HL-60/S4 treated with phorbol 12-myristate 13-acetate at 8.2 ng/mL for 4 days and 3 days (cell line): Measurements from ENCODE around the gene SLC12A6.

Experiments
- in situ Hi-C: fragments of 300-500 bp; cut with MboI; formaldehyde crosslinking; loops from 2 replicates; pipeline ENCODE4 v1.15.0; 2022; ENCODE audit warnings: low sequenced_read_pairs

The SLC12A6 gene

DNA sequence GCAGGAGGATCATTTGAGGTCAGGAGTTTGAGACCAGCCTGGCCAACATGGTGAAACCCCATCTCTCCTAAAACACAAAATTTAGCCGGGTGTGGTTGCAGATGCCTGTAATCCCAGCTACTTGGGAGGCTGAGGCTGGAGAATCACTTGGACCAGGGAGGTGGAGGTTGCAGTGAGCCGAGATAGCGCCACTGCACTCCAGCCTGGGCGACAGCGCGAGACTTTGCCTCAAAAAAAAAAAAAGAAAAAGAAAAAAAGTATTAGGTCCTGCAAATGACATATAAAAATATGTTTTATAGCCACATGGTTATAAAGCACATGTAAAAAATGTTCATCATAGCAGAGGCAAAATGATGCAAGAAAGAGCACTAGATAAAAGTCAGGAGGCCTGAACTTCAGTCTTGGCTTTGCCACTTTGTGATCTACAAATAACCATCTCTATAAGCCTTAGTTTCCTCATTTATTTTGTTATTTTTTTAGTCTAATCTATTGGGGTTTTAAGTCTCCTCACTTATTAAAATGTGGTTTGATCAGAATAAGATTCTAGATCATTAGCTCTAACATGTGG, 4.9 kb downstream of the SLC12A6 start:
- in situ Hi-C loops: no loop called here

DNA sequence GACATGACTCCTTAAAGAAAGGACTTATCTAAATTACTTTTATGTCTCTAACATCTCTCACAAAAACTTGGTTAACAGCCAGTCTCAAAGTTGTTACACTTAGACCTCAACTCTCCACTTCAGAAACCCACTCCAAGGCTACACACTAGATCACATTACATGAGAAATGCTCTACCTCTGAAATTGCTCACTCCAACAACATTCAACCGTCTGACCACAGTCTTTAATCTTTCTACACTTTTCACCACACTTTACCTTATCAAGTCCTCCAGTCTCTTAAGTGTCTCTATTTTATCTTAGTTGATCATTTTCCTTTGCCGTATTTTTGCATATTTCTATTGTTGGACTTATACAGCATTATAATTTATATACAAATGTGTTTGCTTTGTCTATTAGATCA, 5.8 kb downstream of the SLC12A6 start:
- in situ Hi-C loops: no loop called here

DNA sequence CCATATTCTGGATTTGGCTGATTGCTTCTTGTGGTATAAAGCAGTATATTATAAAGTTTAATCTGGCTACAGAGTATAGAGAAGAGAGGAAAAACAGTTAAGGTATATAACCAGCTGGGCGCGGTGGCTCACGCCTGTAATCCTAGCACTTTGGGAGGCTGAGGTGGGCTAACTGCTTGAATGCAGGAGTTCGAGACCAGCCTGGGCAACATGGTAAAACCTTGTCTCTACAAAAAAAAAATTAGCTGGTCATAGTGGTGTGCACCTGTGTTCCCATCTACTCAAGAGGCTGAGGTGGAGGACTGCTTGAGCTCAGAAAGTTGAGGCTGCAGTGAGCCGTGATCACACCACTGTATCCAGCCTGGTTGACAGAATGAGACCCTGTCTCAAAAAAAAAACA, 7.3 kb downstream of the SLC12A6 start:
- in situ Hi-C loops: no loop called here

DNA sequence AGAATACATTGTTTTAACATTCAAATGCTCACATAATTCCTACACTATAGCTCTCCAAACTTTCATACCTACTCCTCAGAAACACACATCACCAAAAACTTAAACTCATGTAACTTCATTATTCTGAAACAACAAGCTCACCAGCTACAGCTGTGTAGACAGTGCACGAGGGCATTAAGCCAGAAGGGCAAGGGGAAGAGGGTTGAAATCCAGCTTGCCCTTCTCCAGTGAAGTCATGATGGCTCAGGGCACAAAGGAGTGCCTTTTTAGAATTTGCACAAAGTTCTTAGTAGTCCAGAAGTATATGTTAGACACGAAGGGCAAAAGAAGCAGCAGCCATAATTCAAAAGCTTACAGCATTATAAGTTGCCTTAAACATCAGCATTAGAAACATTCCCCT, 8.6 kb downstream of the SLC12A6 start:
- in situ Hi-C loops: no loop called here

DNA sequence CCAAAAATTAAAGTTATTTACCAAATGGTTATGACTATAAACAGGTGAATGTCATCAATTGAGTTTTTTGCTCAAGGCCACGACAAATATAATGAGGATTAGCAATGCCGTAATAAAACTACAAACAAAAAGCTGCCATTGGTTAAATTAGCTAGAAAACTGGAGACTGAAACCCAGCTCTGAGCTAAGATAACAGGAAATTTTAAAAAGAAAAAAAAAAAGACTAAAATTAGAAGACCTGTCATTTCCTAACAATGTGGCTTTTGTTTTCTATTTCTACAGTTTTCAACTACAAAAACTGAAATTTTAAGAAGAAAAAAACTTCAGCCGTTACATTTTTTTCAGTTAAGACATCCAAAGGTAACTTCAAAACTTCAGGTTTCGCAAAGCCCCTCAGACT, 9.7 kb downstream of the SLC12A6 start:
- in situ Hi-C loops: no loop called here

DNA sequence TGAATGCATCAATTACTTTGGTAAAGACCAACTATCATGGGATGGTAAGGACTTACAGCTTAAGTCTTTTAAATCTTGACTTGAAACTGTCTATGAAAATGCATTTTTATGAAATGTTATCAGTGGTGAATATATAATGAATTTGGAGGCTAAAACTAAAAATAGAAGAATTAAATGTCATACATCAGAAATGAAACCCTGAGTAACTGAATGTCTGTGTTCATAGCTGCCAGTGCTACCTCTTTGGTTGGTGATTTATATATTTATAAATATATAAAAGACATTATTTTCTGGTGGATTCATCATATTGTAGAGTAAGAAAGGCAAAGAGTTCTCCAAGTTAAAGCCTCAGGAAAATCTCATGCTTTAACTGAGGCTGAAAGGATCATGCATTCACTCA, 12.2 kb downstream of the SLC12A6 start:
- in situ Hi-C loops: no loop called here

DNA sequence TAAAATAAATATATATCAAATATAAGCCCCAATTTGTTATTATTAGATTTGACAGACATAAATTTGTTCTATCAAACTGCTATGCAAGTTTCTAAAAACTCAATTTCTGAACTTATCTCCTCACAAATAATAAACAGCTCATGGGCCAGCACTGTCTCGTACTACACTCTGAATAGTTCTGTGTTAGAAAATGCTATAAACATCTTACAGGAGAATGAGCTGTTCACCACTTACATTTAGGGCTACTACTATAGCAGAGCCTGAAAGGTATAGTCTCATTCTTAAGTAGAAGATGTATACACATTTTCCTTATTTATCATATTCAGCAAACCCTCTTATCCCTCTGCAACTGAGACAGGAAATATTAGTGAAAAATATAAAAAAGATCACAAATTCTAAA, 12.6 kb downstream of the SLC12A6 start:
- in situ Hi-C loops: no loop called here

DNA sequence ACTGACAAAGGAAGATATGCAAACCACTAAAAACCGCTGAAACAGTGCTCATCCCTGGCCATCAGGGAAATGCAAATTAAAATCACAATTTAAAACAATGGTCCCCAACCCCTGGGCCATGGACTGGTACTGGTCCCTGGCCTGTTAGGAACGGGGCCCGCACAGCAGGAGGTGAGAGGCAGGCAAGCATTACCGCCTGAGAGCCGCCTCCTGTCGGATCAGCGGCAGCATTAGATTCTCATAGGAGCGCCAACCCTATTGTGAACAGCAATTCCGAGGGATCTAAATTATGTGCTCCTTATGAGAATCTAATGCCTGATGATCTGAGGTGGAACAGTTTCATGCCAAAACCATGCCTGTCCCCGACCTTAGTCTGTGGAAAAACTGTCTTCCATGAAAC, 14.4 kb downstream of the SLC12A6 start:
- in situ Hi-C loops: no loop called here

DNA sequence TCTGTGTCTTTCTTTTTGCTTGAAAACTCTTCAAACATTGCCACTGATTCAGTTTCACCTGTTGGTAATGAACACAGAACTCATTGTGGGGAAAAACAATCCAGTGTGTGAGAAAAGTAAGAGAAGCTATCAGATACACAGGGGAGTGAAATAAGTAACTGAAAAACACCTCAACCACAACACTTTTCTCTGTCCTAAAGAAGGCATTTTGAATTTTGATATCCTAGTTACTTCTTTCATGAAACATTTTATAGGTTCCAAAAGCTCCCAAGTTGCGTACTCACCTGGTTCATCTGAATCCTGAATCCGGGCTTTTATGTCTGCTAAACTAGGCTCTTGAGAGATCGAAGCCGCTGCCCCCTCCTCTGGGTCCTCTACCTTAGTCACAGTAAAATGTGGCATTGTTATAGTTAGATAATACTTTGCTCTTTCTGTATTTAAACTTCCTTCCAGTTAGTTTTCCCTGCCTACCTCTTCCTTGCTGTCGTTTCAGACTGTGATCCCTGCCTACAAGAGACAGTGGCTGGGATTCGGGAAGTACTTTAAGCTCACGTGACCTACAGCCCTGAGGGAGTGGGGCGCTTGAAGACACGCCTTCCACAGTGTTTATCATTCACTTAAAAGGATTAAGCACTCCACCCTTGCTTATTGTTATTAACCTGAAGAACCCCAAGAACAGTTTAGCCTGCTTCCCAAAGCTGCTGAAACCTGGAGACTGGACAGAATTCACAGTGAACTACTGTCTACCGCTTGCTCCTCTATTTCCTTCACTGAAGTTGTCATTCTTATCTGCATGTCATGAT, 19.1 kb downstream of the SLC12A6 start:
- in situ Hi-C loops: no loop called here

DNA sequence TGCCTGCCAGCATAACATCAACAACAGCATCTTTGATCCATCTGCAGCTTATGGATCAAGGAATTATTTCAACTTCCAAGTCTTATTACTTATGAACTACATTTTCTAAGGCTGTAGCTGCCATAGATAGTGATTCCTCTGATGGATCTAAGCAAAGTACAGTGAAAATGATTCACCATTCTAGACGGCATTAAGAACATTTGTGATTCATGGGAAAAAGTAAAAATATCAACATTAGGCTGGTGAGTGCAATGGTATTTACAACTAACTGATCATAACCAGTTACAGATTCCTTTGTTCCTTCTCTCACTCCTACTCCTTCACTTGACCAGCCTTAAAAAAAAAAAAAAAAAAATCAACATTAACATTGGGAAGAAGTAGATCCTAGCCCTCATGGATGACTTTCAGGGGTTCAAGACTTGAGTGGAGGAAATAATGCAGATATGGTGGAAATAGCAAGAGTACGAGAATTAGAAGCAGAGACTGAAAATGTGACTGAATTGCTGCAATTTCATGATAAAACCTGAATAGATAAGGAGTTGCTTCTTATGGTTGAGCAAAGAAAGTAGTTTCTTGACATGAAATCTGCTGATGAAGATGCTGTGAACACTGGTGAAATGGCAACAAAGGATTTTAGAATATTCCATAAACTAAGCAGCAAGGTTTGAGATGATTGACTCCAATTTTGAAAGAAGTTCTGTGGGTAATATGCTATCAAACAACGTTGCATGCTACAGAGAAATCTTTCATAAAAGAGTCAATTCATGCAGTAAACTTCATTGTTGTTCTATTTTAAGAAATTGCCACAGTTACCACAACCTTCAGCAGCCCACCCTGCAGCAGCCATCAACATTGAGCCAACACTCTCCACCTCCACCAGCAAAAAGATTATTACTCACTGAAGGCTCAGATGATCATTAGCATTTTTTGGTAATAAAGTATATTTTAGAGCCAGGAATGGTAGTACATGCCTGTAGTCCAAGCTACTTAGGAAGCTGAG, 22.8 kb downstream of the SLC12A6 start:
- in situ Hi-C loops: no loop called here

DNA sequence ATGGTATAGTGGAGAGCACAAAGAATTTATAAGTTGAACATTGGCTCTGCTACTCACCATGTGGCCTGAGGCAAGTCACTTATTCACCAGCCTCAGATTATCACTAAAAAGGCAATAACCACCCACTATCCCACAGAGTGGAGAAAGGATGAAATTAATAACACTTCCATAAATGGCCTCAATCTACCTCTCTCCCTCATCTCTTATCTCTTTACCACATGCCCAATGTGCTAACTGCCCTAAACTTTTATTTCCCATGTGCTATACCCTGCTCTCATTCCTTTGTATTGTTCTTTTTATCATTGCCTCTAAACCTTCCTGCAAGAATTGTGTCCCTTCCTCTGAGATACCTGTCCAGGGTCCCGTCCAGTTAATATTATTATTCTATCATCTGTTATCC, 26.0 kb downstream of the SLC12A6 start:
- in situ Hi-C loops: no loop called here

DNA sequence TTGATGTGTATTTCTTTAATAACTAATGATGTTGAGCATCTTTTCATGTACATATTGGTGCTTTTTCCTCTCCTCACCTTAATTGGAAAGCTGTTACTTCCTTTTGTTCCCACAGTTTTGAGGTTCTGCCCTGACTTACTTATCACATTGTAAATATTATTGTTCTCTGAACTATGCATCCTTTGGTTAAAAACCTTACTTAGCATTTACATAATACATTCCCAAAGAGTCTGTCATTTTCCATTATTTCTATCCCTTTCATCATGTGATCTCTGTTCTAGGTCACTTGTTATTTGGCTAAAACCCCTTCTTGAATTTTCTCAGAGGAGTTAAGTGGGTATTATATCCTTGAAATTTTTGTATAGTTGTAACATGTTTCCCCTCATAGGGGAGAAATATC, 33.0 kb downstream of the SLC12A6 start:
- in situ Hi-C loops: no loop called here

DNA sequence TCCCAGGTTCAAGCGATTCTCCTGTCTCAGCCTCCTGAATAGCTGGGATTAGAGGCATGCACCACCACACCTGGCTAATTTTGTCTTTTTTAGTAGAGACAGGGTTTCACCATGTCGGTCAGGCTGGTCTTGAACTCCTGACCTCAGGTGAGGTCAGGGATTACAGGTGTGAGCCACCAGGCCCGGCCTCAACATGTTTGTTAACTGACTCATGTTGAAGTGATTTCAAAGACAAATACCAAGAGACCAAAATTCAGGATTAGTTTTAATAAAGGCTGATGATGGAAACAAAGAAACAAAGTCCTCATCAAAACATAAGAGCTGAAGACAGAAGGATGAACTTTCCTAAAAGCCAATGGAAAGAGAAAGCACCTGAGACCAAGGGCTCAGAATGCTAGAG, 36.5 kb downstream of the SLC12A6 start:
- in situ Hi-C loops: no loop called here

DNA sequence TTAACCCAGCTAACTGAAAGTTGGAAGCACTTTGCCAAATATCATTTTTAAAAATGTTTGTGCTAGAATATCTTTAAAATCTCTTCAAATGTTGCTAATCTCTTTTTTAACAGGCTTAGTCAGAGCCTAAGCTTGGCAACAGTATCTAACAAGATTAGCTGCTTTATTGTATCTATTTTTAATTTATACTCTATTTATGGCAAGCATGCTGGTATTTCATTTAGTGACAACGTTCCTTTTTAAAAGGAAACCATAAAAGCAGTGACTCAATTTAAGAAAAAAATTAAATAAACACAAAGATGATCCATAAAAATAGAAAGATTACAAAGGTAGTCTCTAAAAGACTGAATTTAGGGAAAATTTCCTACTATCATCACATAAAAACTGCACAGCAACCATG, 40.5 kb downstream of the SLC12A6 start:
- in situ Hi-C loops: no loop called here

DNA sequence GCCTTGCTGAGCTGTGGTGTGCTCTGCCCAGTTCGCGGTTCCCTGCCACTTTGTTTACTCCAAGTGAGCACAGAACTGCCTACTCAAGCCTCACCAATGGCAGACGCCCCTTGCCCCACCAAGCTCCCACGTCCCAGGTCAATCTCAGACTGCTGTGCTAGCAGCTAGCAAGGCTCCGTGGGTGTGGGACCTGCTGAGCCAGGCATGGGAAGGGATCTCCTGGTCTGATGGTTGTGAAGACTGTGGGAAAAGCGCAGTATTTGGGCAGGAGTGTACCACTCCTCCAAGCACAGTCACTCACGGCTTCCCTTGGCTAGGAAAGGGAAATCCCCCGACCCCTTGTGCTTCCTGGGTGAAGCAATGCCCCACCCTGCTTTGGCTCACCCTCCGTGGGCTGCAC, 45.0 kb downstream of the SLC12A6 start:
- in situ Hi-C loops: no loop called here

DNA sequence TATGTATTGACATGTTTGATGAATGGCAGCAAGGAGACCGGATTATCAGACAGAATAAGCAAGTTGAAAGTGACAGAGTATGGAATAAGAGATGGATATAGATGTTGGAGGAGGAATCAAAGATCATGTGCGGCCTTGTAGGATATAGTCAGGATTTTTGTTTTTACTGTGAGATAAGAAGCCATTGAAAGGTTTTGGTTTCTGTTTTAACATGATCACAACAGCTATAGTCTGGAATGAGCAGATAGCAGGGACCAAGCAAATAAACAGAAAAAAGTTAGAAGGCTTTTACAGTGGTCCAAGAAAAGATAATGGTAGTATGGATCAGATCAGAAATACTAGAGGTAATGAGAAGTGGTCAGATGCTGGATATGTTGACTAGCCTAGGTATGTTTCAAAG, 52.6 kb downstream of the SLC12A6 start:
- in situ Hi-C loops: no loop called here

DNA sequence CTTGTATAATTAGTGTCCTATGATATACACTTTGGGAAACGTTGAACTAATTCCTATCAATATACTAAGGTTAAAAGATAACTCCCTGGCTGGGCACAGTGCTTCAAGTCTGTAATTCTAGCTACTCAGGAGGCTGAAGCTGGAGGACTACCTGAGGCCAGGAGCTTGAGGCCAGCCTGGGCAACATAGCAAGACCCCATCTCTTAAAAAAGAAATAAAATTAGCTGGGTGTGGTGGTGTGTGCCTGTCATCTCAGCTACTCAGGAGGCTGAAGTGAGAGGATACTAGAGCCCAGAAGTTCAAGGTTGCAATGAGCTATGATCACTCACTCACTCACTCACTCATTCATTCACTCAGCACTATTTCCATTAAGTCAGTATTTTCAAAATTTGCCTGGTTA, 55.2 kb downstream of the SLC12A6 start:
- in situ Hi-C loops: no loop called here

DNA sequence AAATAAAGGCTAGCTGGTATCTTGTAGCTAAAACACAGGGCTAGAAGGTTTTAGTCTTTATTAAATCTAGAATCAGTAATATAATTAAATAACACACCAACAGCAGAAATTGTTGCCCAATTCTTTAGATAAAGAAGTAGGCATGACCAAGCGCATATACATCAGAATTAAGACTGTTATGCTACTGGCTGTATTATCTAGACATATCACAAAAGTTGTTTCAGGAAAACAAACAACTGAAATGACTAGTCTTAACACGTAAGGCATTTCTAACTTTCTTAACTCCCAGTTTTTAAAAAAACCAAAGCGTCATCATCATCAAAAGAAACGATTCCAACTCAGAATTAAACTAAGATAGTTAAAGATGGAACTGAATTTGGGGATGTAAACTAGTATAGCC, 57.4 kb downstream of the SLC12A6 start:
- in situ Hi-C loops: no loop called here

DNA sequence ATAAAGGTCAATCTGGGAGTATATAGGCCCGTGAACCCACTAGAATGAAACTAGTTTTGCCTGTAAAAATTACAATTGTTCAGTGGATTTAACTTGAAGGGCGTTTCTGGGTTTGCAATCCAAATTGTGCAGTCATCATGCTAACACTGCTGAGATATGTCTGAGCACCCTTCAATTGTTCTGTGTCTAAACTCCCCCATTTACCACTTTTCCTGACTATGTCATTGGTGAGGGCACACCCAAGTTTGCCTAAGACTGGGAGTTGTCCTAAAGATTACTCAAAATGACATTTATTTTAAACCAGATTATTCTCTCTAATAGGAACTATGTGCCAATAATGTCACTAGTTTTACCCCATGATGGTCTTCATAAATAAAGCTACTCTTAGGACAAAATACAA, 58.2 kb downstream of the SLC12A6 start:
- in situ Hi-C loops: no loop called here

DNA sequence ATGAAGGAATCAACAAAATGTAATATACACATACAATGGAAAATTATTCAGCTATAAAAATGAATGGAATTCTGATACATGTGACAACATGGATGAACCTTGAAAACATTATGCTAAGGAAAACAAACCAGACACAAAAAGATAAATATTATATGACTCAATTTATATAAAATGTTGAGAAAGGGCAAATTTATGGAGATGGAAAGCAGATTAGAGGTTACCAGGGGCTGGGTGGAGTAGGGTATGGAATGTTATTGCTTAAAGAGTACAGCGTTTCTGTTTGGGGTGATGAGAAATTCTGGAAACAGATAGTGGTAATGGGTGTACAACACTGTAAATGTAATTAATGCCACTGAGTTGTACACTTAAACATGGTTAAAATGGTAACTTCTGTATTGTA, 61.9 kb downstream of the SLC12A6 start:
- in situ Hi-C loops: no loop called here

DNA sequence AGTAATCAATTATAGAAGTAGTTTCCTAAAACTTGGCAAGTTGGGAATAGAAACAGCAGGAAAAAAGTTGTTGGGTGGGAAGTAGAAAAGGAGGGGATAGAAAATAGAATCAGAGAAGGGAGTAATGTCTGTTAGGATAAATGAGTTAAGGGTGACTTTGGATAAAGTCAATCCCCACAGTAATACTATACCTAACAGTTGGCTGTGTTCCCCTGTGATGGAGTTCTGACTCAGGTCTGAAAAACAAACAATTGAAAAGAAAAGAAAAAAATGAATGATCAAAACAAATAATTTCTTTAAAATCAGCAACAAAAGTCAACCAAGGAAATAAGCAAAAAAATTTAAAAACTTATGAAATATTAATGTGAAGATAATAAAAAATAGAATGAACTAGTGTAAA, 62.4 kb downstream of the SLC12A6 start:
- in situ Hi-C loops: no loop called here

DNA sequence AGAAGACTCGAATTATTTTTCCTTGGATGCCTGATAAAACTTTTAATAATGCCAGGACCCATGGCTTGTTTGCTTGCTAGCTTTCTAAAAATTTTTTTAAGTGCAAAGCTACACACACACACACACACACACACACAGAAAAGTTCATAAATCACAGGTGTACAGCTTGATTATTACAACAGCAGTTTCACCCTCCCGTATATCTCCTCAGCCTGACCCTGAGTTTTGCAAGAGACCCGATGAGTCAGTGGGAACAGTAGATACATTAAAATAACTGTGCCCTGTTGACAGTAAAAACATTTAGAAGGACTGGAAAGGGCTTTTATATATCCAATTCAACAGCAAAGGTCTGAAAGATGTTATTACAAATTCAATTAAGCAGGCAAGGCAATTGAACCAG, 66.1 kb downstream of the SLC12A6 start:
- in situ Hi-C loops: no loop called here
